ENCODE results near the gene CENPE. TPM values are rescaled to one million over a fixed set of nuclear protein-coding genes. Genes with fewer than 3 reads are reported as not detected.
A peak's percentile ranks its signal among the peaks of the same experiment; 100 is the strongest.

Gene CENPE
- total RNA-seq, 2 experiments from 2014 or later: 36.7 to 39.0 TPM

DNA sequence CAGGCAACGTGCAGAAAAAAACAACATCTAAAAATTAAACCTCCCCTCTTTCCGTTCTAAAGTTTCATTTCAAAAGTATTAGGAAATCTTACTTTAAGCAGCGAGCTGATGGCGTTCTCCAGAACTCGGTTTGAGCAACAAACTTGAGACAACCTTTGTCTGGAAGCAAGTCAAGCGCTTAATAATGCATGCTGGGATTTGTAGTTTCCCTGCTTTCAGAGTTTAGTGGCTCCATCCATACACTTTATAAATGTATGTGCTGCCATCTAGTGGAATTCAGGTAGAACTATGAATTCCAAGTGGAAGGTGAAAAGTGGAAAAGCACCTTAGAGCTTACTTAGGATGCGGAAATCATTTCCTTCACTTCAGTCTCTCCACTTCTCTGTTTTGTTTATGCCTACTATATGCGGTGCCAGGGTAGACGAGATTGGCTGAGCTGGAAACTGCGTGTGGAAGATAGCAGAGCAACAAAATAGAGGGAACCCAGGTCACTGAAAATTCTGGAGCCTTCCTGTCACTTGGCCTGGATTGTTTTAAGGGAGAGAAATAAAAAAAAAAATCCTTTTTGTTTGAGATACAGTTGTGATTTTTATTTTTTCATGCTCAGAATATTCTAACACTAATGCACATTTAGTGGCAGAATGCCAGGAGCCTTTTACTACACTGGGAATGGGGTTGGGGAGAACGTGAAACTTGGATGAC, 98.3 kb downstream of the CENPE start, which contains the start of gene BDH2:
TSS of gene BDH2 (minus strand) at position 144 of the 702 bp plus-strand sequence. CDS start 3,580 bp downstream, outside the sequence.
- peak; percentile 49 for DNase-seq
- H3K4me3 Mint-ChIP-seq: peak within 1 kb of the TSS; percentile 90
- TF ChIP-seq, protein P1, sequence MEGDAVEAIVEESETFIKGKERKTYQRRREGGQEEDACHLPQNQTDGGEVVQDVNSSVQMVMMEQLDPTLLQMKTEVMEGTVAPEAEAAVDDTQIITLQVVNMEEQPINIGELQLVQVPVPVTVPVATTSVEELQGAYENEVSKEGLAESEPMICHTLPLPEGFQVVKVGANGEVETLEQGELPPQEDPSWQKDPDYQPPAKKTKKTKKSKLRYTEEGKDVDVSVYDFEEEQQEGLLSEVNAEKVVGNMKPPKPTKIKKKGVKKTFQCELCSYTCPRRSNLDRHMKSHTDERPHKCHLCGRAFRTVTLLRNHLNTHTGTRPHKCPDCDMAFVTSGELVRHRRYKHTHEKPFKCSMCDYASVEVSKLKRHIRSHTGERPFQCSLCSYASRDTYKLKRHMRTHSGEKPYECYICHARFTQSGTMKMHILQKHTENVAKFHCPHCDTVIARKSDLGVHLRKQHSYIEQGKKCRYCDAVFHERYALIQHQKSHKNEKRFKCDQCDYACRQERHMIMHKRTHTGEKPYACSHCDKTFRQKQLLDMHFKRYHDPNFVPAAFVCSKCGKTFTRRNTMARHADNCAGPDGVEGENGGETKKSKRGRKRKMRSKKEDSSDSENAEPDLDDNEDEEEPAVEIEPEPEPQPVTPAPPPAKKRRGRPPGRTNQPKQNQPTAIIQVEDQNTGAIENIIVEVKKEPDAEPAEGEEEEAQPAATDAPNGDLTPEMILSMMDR (IDR thresholded peaks at IDR 0.05): peak; percentile 77
- POLR2A ChIA-PET: interaction anchor here (0.6 to 2.6 kb wide), 4 partner anchors 19 to 339 kb away, joined by 3 to 6 read pairs (median 3); partner anchors contain the start of genes MANBA and SLC9B2
- peak within 1 kb of the TSS; percentile 90 for H3K27ac Mint-ChIP-seq
- peaks cover 23% of the 10 kb centered on the region for H3K4me1 Mint-ChIP-seq (ENCODE audit: low read depth)
- CTCF ChIA-PET: interaction anchor here (0.6 to 4.6 kb wide), 31 partner anchors 8 to 675 kb away, joined by 3 to 25 read pairs (median 4); partner anchors contain the start of genes SLC9B1 and SLC9B2
- H3K27me3 Mint-ChIP-seq: no peaks in the 10 kb centered on the region
- H3K36me3 Mint-ChIP-seq (ENCODE audit: low read depth): no peaks in the 10 kb centered on the region
- H3K9me3 Mint-ChIP-seq: no peaks in the 10 kb centered on the region
- intact Hi-C loops (cut with micrococcal nuclease): loop anchor here (5.0 to 10.0 kb wide), 2 partner anchors 478 to 665 kb away; no protein-coding TSS in a partner anchor
- peak; percentile 97 for ATAC-seq

DNA sequence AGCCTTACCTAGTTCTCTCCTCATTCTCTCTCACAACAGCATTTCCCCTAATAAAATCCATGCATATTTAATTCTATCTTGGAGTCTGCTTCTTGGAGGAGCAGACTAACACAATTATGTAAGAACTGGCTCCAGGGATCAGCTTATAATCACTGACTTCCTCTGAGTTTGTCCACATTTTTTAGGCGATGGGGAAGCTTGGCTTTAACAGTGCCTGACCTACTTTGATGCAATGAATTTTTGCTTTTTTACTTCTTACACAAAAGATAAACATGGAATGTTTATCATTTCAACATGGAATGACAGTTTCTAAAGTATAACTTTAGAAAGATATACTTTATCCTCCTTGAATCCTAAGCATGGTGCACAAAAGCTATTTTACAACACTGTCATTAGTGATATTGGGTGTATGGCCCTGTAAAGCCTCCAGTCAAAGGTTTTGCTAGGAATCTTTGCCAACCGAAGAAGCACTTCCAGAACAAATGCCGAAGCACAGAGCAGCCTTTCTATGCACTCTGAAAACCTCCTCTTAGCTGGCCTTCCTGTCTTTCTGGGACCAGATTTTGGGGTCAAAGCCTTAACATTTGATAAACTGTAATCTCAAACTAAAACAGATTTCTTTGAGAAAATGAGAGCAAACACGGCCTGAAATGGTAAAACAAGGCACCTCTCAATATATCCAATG, 99.2 kb downstream of the CENPE start:
- peak overlapping the region; percentile 90 for H3K27ac Mint-ChIP-seq
- no peaks in the 10 kb centered on the region for H3K36me3 Mint-ChIP-seq (ENCODE audit: low read depth)

DNA sequence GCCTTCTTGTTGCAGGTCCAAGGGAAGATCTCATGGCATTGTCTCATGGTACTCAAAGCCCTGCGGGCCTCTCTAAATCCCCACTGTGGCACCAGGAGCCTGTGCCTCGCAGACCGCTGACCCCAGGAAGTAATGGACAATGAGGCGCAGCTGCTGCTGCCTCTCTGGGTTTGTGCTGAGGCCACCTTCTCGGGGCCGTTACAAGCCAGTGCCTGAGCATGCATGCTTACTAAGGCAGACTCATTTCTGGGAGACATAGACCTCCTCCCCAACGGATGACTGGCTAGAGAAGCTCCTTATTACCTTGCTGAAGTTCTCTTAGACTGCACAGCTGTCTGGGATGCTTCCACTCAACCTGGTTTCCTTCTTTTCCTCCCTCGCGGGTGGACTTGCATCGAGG, 99.8 kb downstream of the CENPE start:
- Mint-ChIP-seq H3K4me1 (ENCODE audit: low read depth) (peaks cover 23% of the 10 kb centered on the region), H3K36me3 (ENCODE audit: low read depth) (no peaks in the 10 kb centered on the region), H3K27me3 (no peaks in the 10 kb centered on the region), H3K9me3 (no peaks in the 10 kb centered on the region), H3K27ac (no peak overlapping the region), H3K4me3 (peak overlapping the region; percentile 90)
- ChIA-PET CTCF (interaction anchor here (2.5 to 4.6 kb wide), 4 partner anchors 9 to 79 kb away, joined by 12 to 25 read pairs (median 15); partner anchors contain the start of genes SLC9B1 and SLC9B2), POLR2A (interaction anchor here (1.0 to 2.6 kb wide), 2 partner anchors 18 to 80 kb away, joined by 3 to 6 read pairs; no protein-coding TSS in a partner anchor)
- TF ChIP-seq, protein P1 (IDR thresholded peaks at IDR 0.05): no peak
- no peak for ATAC-seq
- intact Hi-C loops (cut with micrococcal nuclease): loop anchor here (5.0 to 10.0 kb wide), 2 partner anchors 476 to 664 kb away; no protein-coding TSS in a partner anchor
- no peak for DNase-seq

More for the DNA sequence above, 99.2 kb downstream of the CENPE start:
- intact Hi-C loops (cut with micrococcal nuclease): loop anchor here (5.0 to 10.0 kb wide), 2 partner anchors 477 to 664 kb away; no protein-coding TSS in a partner anchor
- ChIA-PET CTCF (interaction anchor here (0.6 to 4.6 kb wide), 19 partner anchors 7 to 662 kb away, joined by 3 to 25 read pairs (median 6); partner anchors contain the start of genes SLC9B1 and SLC9B2), POLR2A (interaction anchor here (0.6 to 2.6 kb wide), 4 partner anchors 18 to 338 kb away, joined by 3 to 6 read pairs (median 3); partner anchors contain the start of genes MANBA and SLC9B2)
- DNase-seq: no peak
- H3K4me3 Mint-ChIP-seq: peak overlapping the region; percentile 90
- TF ChIP-seq, protein P1 (IDR thresholded peaks at IDR 0.05): no peak
- peaks cover 23% of the 10 kb centered on the region for H3K4me1 Mint-ChIP-seq (ENCODE audit: low read depth)
- no peak for ATAC-seq
- no peaks in the 10 kb centered on the region for H3K9me3 Mint-ChIP-seq
- no peaks in the 10 kb centered on the region for H3K27me3 Mint-ChIP-seq

DNA sequence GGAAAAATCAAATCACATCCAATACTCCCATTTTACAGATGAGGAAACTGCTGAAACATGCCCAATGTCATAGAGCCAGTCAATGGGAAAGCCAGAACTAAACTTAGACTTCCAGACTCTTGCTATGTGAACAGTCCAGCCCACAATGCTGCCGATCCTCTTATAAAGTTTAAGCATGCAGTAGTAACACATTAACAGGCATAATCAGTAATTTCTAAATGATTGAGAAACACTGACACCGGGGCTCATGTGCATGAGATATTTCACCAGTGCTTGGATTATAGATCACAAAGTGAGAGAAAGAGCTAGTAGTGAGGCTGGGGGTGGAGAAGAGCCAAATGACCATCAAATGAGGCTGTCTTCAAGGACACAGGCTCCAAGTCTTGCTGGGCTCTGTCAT, 101.0 kb downstream of the CENPE start:
- CTCF ChIA-PET: interaction anchor here (4.6 kb wide), 1 partner anchor 8 kb away, joined by 25 read pairs; no protein-coding TSS in a partner anchor
- TF ChIP-seq, protein P1 (IDR thresholded peaks at IDR 0.05): no peak
- Mint-ChIP-seq H3K36me3 (ENCODE audit: low read depth) (no peaks in the 10 kb centered on the region), H3K4me3 (no peak overlapping the region), H3K27ac (no peak overlapping the region), H3K4me1 (ENCODE audit: low read depth) (peaks cover 33% of the 10 kb centered on the region), H3K27me3 (no peaks in the 10 kb centered on the region), H3K9me3 (no peaks in the 10 kb centered on the region)
- DNase-seq (no peak), ATAC-seq (no peak)
- intact Hi-C loops (cut with micrococcal nuclease): loop anchor here (5.0 to 10.0 kb wide), 2 partner anchors 475 to 662 kb away; no protein-coding TSS in a partner anchor
- POLR2A ChIA-PET: interaction anchor here (2.6 kb wide), 1 partner anchor 16 kb away, joined by 6 read pairs; no protein-coding TSS in a partner anchor
